Esophagus squamous epithelium (tissue), 4 donors: Measurements from ENCODE around the gene ENOX1.

Source experiments
- POLR2A ChIP-seq, 4 donors: fragments of 450-650 bp; IDR thresholded peaks; one replicate each; pipeline ENCODE4 v1.6.1; 2017; ENCODE audit warnings: antibody characterized with exemption in 4 of 4, mild to moderate bottlenecking in 4 of 4, moderate library complexity in 3 of 4
- TF ChIP-seq, protein P1 (sequence below), 6 experiments: fragments of 450-650 bp in 4 of 6; fragments of 200-600 bp in 2 of 6; sonication (generic) in 2 of 6; IDR thresholded peaks; one replicate each; pipeline ENCODE4 v1.5.1; 2016 to 2019; ENCODE audit warnings: antibody characterized with exemption in 6 of 6, mild to moderate bottlenecking in 4 of 6, moderate library complexity in 4 of 6

GRCh38 chr13:43764349-43764748 is 22.4 kb downstream of the ENOX1 start:
- TF ChIP-seq, protein P1, sequence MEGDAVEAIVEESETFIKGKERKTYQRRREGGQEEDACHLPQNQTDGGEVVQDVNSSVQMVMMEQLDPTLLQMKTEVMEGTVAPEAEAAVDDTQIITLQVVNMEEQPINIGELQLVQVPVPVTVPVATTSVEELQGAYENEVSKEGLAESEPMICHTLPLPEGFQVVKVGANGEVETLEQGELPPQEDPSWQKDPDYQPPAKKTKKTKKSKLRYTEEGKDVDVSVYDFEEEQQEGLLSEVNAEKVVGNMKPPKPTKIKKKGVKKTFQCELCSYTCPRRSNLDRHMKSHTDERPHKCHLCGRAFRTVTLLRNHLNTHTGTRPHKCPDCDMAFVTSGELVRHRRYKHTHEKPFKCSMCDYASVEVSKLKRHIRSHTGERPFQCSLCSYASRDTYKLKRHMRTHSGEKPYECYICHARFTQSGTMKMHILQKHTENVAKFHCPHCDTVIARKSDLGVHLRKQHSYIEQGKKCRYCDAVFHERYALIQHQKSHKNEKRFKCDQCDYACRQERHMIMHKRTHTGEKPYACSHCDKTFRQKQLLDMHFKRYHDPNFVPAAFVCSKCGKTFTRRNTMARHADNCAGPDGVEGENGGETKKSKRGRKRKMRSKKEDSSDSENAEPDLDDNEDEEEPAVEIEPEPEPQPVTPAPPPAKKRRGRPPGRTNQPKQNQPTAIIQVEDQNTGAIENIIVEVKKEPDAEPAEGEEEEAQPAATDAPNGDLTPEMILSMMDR (IDR thresholded peaks at IDR 0.05) = no peak
- TF ChIP-seq POLR2A (IDR thresholded peaks at IDR 0.05) = no peak
